ENCODE data around the gene CARD8. TPM values are rescaled to one million over a fixed set of nuclear protein-coding genes. Genes with fewer than 3 reads are reported as not detected.
"Not testable (repeated sequence)": the region's sequence is repeated elsewhere in the genome, so short reads cannot be mapped to it uniquely, and the experiment has no call there.

The CARD8 gene, protein sequence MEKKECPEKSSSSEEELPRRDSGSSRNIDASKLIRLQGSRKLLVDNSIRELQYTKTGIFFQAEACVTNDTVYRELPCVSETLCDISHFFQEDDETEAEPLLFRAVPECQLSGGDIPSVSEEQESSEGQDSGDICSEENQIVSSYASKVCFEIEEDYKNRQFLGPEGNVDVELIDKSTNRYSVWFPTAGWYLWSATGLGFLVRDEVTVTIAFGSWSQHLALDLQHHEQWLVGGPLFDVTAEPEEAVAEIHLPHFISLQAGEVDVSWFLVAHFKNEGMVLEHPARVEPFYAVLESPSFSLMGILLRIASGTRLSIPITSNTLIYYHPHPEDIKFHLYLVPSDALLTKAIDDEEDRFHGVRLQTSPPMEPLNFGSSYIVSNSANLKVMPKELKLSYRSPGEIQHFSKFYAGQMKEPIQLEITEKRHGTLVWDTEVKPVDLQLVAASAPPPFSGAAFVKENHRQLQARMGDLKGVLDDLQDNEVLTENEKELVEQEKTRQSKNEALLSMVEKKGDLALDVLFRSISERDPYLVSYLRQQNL
- total RNA-seq (2014; rRNA removed; shearing (Covaris generic)): 18.3 and 20.4 TPM in 2 replicates

- Histone ChIP-seq H3K4me1 (0 out of 2 replicates have a peak, but pooled peaks cover 4% of the 10 kb centered on the region), H3K4me3 (peak within 1 kb of the TSS; percentile 78), H3K27ac (peak within 1 kb of the TSS; percentile 90), H3K27me3 (no peaks in the 10 kb centered on the region), H3K36me3 (0 out of 2 replicates have a peak, but pooled peaks cover 2% of the 10 kb centered on the region), H3K9me3 (replicated peaks) (no peaks in the 10 kb centered on the region)
- DNase-seq: peak; percentile 84 to 90
Observed at GRCh38 chr19:48255376-48256303, at the start of gene CARD8. CARD8 (minus strand) TSS chr19:48255912; CDS start chr19:48241020, 14,892 bp downstream.

GRCh38 chr19:48303866-48304265 lies 48.2 kb upstream of the CARD8 start:
- Histone ChIP-seq H3K4me1 (no peaks in the 10 kb centered on the region; the same call in 1 of the 2 replicates), H3K27me3 (no peaks in the 10 kb centered on the region; the same call in 1 of the 2 replicates), H3K4me3 (no peak overlapping the region), H3K9me3 (replicated peaks) (no peaks in the 10 kb centered on the region), H3K36me3 (no peaks in the 10 kb centered on the region), H3K27ac (no peak overlapping the region)
- no peak for DNase-seq

GRCh38 chr19:48303367-48303766 lies 47.7 kb upstream of the CARD8 start:
- Histone ChIP-seq H3K27me3 (no peaks in the 10 kb centered on the region; the same call in 1 of the 2 replicates), H3K4me3 (no peak overlapping the region), H3K4me1 (no peaks in the 10 kb centered on the region), H3K36me3 (no peaks in the 10 kb centered on the region), H3K9me3 (replicated peaks) (no peaks in the 10 kb centered on the region), H3K27ac (no peak overlapping the region)
- DNase-seq: no peak

DNA sequence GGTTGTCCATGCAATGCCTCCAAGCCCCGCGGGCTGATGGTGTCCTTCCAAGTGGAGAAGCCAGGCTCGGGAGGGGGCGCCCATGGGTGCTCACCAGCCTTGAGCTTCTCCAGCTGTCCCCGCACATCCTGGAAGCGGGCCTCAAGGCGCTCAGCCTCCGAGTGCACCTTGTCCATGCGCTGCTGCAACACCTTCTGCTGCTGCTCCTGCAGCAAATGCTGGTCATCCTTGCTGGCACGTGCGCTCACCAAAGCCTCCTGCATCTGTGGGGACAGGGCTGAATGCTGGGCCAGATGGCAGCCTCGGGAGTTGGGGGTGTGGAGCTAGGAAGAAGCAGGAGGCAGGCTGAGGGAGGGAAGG lies 46.9 kb upstream of the CARD8 start:
- Histone ChIP-seq H3K4me1 (no peaks in the 10 kb centered on the region), H3K36me3 (no peaks in the 10 kb centered on the region), H3K4me3 (no peak overlapping the region)

GRCh38 chr19:48301886-48302599 lies 46.3 kb upstream of the CARD8 start:
- Histone ChIP-seq H3K9me3 (replicated peaks) (no peaks in the 10 kb centered on the region), H3K36me3 (no peaks in the 10 kb centered on the region), H3K4me1 (no peaks in the 10 kb centered on the region), H3K27me3 (no peaks in the 10 kb centered on the region; the same call in 1 of the 2 replicates), H3K27ac (no peak overlapping the region), H3K4me3 (no peak overlapping the region)
- no peak for DNase-seq

More for the DNA sequence above, 46.9 kb upstream of the CARD8 start:
- H3K9me3 ChIP-seq (replicated peaks): no peaks in the 10 kb centered on the region
- no peak for DNase-seq
- no peak overlapping the region for H3K27ac ChIP-seq
- no peaks in the 10 kb centered on the region; the same call in 1 of the 2 replicates for H3K27me3 ChIP-seq

GRCh38 chr19:48297975-48298374 lies 42.3 kb upstream of the CARD8 start:
- no peaks in the 10 kb centered on the region for H3K27me3 ChIP-seq
- no peak overlapping the region for H3K27ac ChIP-seq
- no peaks in the 10 kb centered on the region for H3K4me1 ChIP-seq
- no peaks in the 10 kb centered on the region for H3K9me3 ChIP-seq (replicated peaks)
- no peak overlapping the region for H3K4me3 ChIP-seq
- no peak for DNase-seq
- H3K36me3 ChIP-seq: no peaks in the 10 kb centered on the region

- Histone ChIP-seq H3K36me3 (no peaks in the 10 kb centered on the region), H3K4me3 (no peak overlapping the region), H3K4me1 (no peaks in the 10 kb centered on the region), H3K27ac (no peak overlapping the region), H3K9me3 (replicated peaks) (no peaks in the 10 kb centered on the region), H3K27me3 (no peaks in the 10 kb centered on the region)
- DNase-seq: no peak
Observed at GRCh38 chr19:48296963-48297734, 41.4 kb upstream of the CARD8 start.

GRCh38 chr19:48295458-48295857 lies 39.7 kb upstream of the CARD8 start:
- DNase-seq: no peak
- Histone ChIP-seq H3K4me1 (no peaks in the 10 kb centered on the region), H3K4me3 (no peak overlapping the region), H3K9me3 (replicated peaks) (no peaks in the 10 kb centered on the region), H3K36me3 (no peaks in the 10 kb centered on the region), H3K27ac (no peak overlapping the region), H3K27me3 (0 out of 2 replicates have a peak, but pooled peaks cover 3% of the 10 kb centered on the region)

DNA sequence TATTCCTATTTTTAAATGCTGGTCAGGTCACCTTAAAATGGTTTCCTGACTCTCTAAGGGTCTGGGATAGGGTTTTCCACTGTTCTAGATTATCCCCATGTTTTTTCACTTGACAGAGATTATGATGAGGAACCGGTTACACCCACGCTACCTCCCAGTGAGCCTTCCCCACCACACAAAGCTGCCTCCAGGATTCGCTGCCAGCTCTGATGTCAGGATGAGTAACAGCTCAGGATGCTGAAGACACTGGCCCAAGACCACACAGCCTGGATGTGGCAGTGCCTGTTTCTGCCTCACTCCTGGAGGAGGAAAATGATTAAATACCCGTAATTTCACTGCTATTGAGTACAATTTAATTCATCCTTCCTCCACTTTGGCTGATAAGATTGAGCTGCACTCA lies 37.1 kb upstream of the CARD8 start:
- 0 out of 2 replicates have a peak, but pooled peaks cover 3% of the 10 kb centered on the region for H3K27me3 ChIP-seq
- H3K4me1 ChIP-seq: no peaks in the 10 kb centered on the region
- H3K27ac ChIP-seq: no peak overlapping the region
- H3K4me3 ChIP-seq: no peak overlapping the region
- no peaks in the 10 kb centered on the region for H3K36me3 ChIP-seq
- DNase-seq: no peak
- H3K9me3 ChIP-seq (replicated peaks): no peaks in the 10 kb centered on the region

DNA sequence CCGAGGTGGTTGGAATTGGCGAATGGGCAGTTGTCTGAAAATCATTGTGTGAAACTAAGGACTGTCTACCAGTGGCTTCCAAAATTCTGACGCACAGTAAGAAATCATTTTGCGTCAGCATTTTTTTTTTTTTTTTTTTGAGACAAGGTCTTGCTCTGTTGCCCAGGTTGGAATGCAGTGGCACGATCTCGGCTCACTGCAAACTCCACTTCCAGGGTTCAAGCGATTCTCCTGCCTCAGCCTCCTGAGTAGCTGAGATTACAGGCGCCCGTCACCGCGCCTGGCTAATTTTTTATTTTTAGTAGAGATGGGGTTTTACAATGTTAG lies 35.7 kb upstream of the CARD8 start:
- not testable (repeated sequence) for H3K9me3 ChIP-seq (replicated peaks); H3K36me3 ChIP-seq; H3K27me3 ChIP-seq; DNase-seq; H3K27ac ChIP-seq; H3K4me1 ChIP-seq; H3K4me3 ChIP-seq

DNA sequence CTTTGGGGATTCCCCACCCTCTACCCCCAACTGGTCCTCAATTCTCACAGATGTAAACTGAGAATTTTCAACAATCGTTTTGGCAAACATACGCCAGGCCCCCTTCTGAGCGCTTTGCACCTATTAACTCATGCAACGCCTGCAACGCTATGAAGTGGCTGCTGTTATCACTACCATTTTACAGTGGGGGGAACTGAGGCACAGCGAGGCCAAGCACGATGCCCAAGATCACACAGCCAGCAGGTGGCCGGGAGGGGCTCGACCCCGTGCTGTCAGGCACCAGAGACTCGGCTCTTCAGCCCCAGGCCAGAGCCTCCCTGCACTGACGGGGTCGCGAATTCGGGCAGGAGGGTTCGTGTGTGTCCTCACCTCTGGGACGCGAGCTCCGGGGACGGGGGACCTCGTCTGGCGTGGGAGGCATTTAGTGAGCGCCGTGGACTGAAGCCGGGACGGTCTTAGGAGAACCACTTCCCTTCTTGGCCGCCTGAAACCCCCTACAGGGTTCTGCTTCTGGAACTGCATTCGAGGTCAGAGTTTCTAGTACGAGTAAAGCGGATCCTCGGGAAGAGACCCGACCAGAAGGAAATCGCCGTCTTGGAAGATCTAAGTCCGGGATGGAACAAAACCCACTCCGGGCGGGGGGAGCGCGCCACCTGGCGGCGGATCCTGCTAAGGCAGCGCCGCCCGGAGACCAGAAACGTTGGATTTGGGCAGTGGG lies 35.2 kb upstream of the CARD8 start:
- Histone ChIP-seq H3K36me3 (no peaks in the 10 kb centered on the region), H3K27me3 (0 out of 2 replicates have a peak, but pooled peaks cover 3% of the 10 kb centered on the region), H3K4me3 (0 out of 2 replicates have a peak overlapping the region, but pooled peaks have one; percentile 1), H3K9me3 (replicated peaks) (no peaks in the 10 kb centered on the region), H3K4me1 (no peaks in the 10 kb centered on the region), H3K27ac (no peak overlapping the region)
- peak; percentile 47 to 74 for DNase-seq

GRCh38 chr19:48290401-48290770 lies 34.7 kb upstream of the CARD8 start:
- Histone ChIP-seq H3K9me3 (replicated peaks) (no peaks in the 10 kb centered on the region), H3K27ac (no peak overlapping the region), H3K4me1 (no peaks in the 10 kb centered on the region), H3K36me3 (no peaks in the 10 kb centered on the region), H3K4me3 (no peak overlapping the region), H3K27me3 (0 out of 2 replicates have a peak, but pooled peaks cover 3% of the 10 kb centered on the region)
- no peak for DNase-seq

GRCh38 chr19:48287748-48288147 lies 32.0 kb upstream of the CARD8 start:
- H3K27ac ChIP-seq: no peak overlapping the region
- H3K36me3 ChIP-seq: no peaks in the 10 kb centered on the region
- no peak for DNase-seq
- no peaks in the 10 kb centered on the region for H3K9me3 ChIP-seq (replicated peaks)
- H3K4me1 ChIP-seq: no peaks in the 10 kb centered on the region
- H3K4me3 ChIP-seq: no peak overlapping the region
- 0 out of 2 replicates have a peak, but pooled peaks cover 3% of the 10 kb centered on the region for H3K27me3 ChIP-seq

Measured in SJCRH30 (cell line).